ENCODE measurements around the gene ORAI3.

Gene ORAI3

DNA sequence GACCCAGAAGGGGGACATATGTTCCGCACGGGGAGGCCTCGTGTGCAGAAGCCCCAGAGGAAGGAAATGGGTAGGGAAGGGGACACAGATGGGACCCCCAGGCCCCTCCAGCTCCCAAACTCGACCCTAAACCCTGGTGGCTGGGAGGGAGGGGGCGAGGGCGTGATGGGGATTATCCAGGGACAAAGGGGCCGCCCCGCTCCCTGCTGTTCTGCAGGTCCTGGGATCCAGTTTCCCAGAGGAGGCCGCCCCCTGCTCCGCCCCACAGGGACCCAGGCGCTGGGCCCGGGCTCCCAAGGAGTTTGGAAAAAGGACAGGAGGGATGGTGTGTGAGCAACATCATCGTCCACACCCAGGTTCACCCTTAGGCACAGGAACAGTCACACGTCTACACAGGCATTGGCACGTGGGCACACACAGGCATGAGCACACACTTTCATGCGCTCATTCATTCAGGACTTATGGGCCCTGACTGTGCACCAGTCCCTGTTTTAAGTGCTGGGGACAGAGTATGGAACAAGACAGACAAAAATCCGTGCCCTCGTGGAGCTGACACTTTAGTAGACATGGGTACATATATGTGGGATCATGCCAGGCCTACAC is 38.3 kb upstream of the ORAI3 start:
- no peak overlapping the region for H3K4me3 ChIP-seq (ENCODE audit: low read depth, low read length)
- H3K27me3 ChIP-seq (ENCODE audit: insufficient read depth, low read length): no peaks in the 10 kb centered on the region
- H3K27ac ChIP-seq (ENCODE audit: low read depth, low read length): no peak overlapping the region

DNA sequence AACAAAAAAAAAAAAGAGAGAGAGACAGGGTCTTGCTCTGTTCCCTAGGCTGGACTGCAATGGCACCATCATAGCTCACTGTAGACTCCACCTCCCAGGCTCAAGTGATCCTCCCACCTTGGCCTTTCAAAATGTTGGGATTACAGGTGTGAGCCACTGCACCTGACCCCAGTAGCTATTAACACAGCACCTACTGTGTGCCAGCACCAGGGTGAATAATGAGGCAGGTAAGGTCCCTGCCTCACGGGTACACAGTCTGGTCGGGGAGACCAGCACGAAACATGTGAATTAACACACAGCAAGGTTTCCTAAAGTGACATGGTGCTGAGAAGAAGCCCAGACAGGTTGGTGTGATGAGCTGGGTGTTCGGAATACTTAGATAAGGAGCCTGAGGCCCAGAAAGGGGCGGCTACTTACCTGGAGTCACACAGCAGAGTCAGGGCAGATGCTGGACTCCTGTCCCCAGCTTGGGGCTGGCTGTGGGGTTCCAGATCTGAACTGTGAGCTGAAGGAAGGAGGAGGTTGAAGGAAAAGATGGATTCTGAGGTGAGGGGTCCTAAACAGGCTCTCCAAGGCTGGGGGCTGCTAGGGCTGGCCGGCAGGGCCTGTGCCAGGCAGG is 36.0 kb upstream of the ORAI3 start:
- Histone ChIP-seq H3K36me3 (ENCODE audit: insufficient read depth, low read length) (no peaks in the 10 kb centered on the region), H3K79me2 (ENCODE audit: control insufficient read depth, insufficient read depth, low read length, unreplicated experiment) (no peaks in the 10 kb centered on the region), H3K4me3 (ENCODE audit: low read depth, low read length) (no peak overlapping the region), H3K27me3 (ENCODE audit: insufficient read depth, low read length) (no peaks in the 10 kb centered on the region), H2AFZ (ENCODE audit: low read length, unreplicated experiment) (no peak overlapping the region), H3K27ac (ENCODE audit: low read depth, low read length) (no peak overlapping the region), H3K4me1 (ENCODE audit: control insufficient read depth, insufficient read depth, low read length, unreplicated experiment) (no peaks in the 10 kb centered on the region)

More for the DNA sequence above, 38.3 kb upstream of the ORAI3 start:
- Histone ChIP-seq H3K36me3 (ENCODE audit: insufficient read depth, low read length) (no peaks in the 10 kb centered on the region), H2AFZ (ENCODE audit: low read length, unreplicated experiment) (no peak overlapping the region), H3K79me2 (ENCODE audit: control insufficient read depth, insufficient read depth, low read length, unreplicated experiment) (no peaks in the 10 kb centered on the region), H3K4me1 (ENCODE audit: control insufficient read depth, insufficient read depth, low read length, unreplicated experiment) (no peaks in the 10 kb centered on the region)

DNA sequence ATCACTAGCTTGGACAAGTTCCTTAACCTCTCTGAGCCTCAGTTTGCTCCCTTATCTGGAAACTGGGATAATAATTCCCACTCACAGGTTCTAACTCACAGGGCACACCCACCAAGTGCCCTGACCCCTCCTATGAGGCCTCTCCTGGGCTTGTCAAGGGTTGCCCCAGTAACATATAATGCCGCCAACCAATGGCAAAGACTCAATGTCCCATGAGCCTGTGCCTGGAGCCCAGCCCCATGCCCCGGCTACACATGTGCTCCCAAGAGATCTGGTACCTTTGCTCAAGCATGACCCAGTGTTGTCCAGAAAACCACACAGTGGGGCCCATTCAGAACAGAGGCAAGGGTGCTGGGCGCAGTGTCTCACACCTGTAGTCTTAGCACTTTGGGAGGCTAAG is 34.0 kb upstream of the ORAI3 start:
- no peak overlapping the region for H2AFZ ChIP-seq (ENCODE audit: low read length, unreplicated experiment)
- H3K4me1 ChIP-seq (ENCODE audit: control insufficient read depth, insufficient read depth, low read length, unreplicated experiment): no peaks in the 10 kb centered on the region
- H3K27me3 ChIP-seq (ENCODE audit: insufficient read depth, low read length): no peaks in the 10 kb centered on the region
- no peaks in the 10 kb centered on the region for H3K36me3 ChIP-seq (ENCODE audit: insufficient read depth, low read length)
- H3K79me2 ChIP-seq (ENCODE audit: control insufficient read depth, insufficient read depth, low read length, unreplicated experiment): no peaks in the 10 kb centered on the region
- no peak overlapping the region for H3K27ac ChIP-seq (ENCODE audit: low read depth, low read length)
- H3K4me3 ChIP-seq (ENCODE audit: low read depth, low read length): no peak overlapping the region

DNA sequence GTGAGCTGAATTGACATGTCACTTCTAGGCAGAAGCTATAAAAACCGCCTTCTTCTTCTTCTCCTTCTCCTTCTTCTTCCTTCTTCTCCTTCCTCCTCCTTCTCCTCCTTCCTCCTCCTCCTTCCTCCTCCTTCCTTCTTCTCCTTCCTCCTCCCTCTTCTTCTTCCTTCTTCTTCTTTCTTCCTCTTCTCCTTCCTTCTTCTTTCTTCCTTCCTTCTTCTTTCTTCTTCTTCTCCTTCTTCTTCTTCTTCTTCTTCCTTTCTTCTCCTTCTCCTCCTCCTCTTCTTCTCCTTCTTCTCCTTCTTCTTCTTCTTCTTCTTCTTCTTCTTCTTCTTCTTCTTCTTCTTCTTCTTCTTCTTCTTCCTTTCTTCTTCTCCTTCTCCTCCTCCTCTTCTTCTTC is 30.3 kb upstream of the ORAI3 start:
- Histone ChIP-seq H2AFZ (ENCODE audit: low read length, unreplicated experiment) (no peak overlapping the region), H3K27ac (ENCODE audit: low read depth, low read length) (no peak overlapping the region), H3K4me3 (ENCODE audit: low read depth, low read length) (no peak overlapping the region), H3K27me3 (ENCODE audit: insufficient read depth, low read length) (no peaks in the 10 kb centered on the region), H3K36me3 (ENCODE audit: insufficient read depth, low read length) (no peaks in the 10 kb centered on the region), H3K79me2 (ENCODE audit: control insufficient read depth, insufficient read depth, low read length, unreplicated experiment) (no peaks in the 10 kb centered on the region), H3K4me1 (ENCODE audit: control insufficient read depth, insufficient read depth, low read length, unreplicated experiment) (no peaks in the 10 kb centered on the region)

DNA sequence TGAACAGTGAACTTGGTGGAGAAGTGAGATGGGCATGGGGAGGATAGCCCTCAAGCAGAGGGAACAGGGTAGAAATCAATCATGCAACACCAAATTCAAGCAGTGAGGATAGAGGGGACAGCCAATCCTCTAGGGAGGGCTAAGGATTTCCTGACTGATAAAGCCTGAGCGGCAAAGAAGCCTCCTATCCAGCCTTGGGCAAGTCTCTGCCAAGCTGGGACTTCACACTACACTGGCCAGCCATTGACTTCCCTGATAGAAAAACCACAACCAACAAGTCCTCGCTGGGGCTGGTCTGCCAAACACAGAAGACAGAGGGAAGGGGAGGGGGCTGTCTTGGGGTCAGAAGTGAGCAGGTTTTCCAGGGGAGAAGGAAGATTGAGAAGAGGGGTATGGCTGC is 28.0 kb upstream of the ORAI3 start:
- Histone ChIP-seq H3K36me3 (ENCODE audit: insufficient read depth, low read length) (no peaks in the 10 kb centered on the region), H3K27ac (ENCODE audit: low read depth, low read length) (no peak overlapping the region), H3K4me3 (ENCODE audit: low read depth, low read length) (no peak overlapping the region), H2AFZ (ENCODE audit: low read length, unreplicated experiment) (no peak overlapping the region), H3K4me1 (ENCODE audit: control insufficient read depth, insufficient read depth, low read length, unreplicated experiment) (no peaks in the 10 kb centered on the region), H3K79me2 (ENCODE audit: control insufficient read depth, insufficient read depth, low read length, unreplicated experiment) (no peaks in the 10 kb centered on the region), H3K27me3 (ENCODE audit: insufficient read depth, low read length) (no peaks in the 10 kb centered on the region)

DNA sequence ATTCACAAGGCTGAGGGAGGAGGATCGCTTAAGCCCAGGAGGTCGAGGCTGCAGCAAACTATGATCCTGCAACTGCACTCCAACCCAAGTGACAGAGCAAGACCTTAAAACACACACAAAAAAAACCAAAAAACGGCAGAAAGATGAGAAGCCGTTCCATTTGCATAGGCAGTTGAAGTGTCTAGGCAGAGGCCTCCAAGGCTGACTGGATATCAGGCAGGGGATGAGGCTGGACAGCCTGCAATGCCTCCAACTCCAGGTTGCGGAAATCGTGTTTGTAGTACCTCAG is 27.5 kb upstream of the ORAI3 start:
- no peaks in the 10 kb centered on the region for H3K4me1 ChIP-seq (ENCODE audit: control insufficient read depth, insufficient read depth, low read length, unreplicated experiment)
- H3K4me3 ChIP-seq (ENCODE audit: low read depth, low read length): peak overlapping the region; percentile 77
- H2AFZ ChIP-seq (ENCODE audit: low read length, unreplicated experiment): peak overlapping the region; percentile 30
- no peaks in the 10 kb centered on the region for H3K27me3 ChIP-seq (ENCODE audit: insufficient read depth, low read length)
- no peak overlapping the region for H3K27ac ChIP-seq (ENCODE audit: low read depth, low read length)
- no peaks in the 10 kb centered on the region for H3K79me2 ChIP-seq (ENCODE audit: control insufficient read depth, insufficient read depth, low read length, unreplicated experiment)
- H3K36me3 ChIP-seq (ENCODE audit: insufficient read depth, low read length): no peaks in the 10 kb centered on the region

DNA sequence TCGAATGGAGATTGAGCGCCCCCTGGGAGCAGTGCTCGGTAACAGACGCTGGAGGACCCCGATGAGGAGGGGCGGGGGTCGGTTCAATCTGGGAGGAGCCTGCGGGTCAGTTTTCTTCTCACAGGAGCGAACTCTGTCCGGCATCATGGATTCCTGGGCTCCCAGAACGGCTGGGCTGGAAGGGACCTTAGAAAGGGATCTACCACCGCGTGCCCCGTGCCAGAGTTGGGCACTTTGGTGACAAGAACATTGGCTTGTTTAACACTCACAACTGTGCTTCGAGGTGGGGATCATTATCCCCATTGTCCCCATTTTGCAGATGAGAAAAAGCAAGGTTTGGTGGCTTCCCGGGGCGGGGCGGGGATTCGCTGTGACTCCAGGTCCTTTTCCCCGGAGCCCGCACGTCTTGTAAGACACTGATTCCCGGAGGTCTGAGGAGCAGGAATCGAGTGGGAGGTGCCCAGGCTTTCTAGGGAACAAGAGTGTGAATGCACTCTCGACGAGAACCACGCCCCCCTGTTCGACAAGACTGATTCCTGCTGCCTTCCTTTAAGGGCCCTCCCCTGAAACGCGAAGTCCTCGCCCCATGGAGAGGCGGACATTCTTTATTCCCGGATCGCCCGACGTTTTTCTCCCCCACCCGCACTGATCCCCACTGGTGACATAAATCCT is 27.0 kb upstream of the ORAI3 start:
- peak overlapping the region; percentile 30 for H2AFZ ChIP-seq (ENCODE audit: low read length, unreplicated experiment)
- H3K36me3 ChIP-seq (ENCODE audit: insufficient read depth, low read length): no peaks in the 10 kb centered on the region
- no peaks in the 10 kb centered on the region for H3K79me2 ChIP-seq (ENCODE audit: control insufficient read depth, insufficient read depth, low read length, unreplicated experiment)
- peak overlapping the region; percentile 45; the same call in 1 of the 2 replicates for H3K27ac ChIP-seq (ENCODE audit: low read depth, low read length)
- no peaks in the 10 kb centered on the region for H3K4me1 ChIP-seq (ENCODE audit: control insufficient read depth, insufficient read depth, low read length, unreplicated experiment)
- H3K27me3 ChIP-seq (ENCODE audit: insufficient read depth, low read length): no peaks in the 10 kb centered on the region
- H3K4me3 ChIP-seq (ENCODE audit: low read depth, low read length): peak overlapping the region; percentile 77

DNA sequence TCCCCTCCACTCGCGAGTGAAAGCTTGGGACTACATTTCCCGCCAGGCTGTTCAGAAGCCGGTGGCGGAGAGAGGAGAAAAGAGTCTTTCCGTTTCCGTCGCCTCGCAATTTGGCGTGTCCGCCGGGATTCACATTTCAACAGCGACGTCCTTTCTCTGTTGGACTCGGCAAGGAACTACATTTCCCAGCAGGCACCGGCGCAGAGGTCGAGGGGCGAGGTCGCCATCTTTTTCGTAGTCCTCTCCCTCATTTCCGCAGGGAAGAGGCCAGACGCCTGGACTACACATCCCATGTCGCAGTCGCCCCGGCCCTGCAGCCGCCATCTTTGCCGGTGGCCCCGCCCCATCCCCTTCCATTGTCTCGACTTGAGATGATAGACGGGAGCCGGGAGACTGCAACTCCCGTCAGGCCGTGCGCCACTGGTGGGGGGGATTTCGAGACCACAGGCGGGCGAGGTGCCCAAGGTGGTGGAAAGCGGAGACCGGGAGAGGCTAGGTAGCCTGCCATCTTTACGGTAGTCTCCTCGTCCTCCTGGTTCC is 26.4 kb upstream of the ORAI3 start:
- no peaks in the 10 kb centered on the region for H3K79me2 ChIP-seq (ENCODE audit: control insufficient read depth, insufficient read depth, low read length, unreplicated experiment)
- no peaks in the 10 kb centered on the region for H3K36me3 ChIP-seq (ENCODE audit: insufficient read depth, low read length)
- H2AFZ ChIP-seq (ENCODE audit: low read length, unreplicated experiment): peak overlapping the region; percentile 86
- H3K4me3 ChIP-seq (ENCODE audit: low read depth, low read length): peak overlapping the region; percentile 91
- peak overlapping the region; percentile 81 for H3K27ac ChIP-seq (ENCODE audit: low read depth, low read length)
- no peaks in the 10 kb centered on the region for H3K27me3 ChIP-seq (ENCODE audit: insufficient read depth, low read length)
- H3K4me1 ChIP-seq (ENCODE audit: control insufficient read depth, insufficient read depth, low read length, unreplicated experiment): no peaks in the 10 kb centered on the region

DNA sequence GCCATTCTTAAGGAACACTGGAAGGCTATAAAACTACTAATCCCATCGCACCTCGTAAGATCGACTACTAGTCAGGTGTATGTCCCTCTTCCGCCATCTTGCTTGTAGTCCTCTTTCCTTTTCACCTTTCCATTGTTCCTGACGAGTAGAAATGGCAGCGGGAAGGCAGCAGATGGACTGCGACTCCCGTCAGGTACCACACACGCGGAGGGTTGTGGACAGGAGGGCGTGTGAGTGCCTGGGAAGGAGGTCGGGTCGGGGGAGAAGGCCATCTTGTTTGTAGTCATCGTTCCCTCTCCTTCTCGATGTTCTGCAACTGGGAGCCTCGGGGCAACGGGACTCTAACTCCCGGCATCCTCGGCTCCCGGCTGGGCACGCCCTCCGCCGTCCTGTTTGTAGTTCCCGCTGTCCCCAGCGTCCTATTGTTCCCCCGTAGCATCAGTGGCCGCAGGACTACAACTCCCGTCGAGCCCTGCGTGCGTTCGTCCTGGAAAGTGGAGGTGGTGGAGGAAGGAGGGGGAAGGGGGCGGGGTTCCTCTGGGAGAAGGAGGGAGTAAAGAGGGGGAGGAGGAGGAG is 25.8 kb upstream of the ORAI3 start:
- H3K27ac ChIP-seq (ENCODE audit: low read depth, low read length): peak overlapping the region; percentile 81
- H3K4me1 ChIP-seq (ENCODE audit: control insufficient read depth, insufficient read depth, low read length, unreplicated experiment): no peaks in the 10 kb centered on the region
- H2AFZ ChIP-seq (ENCODE audit: low read length, unreplicated experiment): peak overlapping the region; percentile 86
- peak overlapping the region; percentile 91 for H3K4me3 ChIP-seq (ENCODE audit: low read depth, low read length)
- H3K27me3 ChIP-seq (ENCODE audit: insufficient read depth, low read length): no peaks in the 10 kb centered on the region
- H3K79me2 ChIP-seq (ENCODE audit: control insufficient read depth, insufficient read depth, low read length, unreplicated experiment): no peaks in the 10 kb centered on the region
- H3K36me3 ChIP-seq (ENCODE audit: insufficient read depth, low read length): no peaks in the 10 kb centered on the region

DNA sequence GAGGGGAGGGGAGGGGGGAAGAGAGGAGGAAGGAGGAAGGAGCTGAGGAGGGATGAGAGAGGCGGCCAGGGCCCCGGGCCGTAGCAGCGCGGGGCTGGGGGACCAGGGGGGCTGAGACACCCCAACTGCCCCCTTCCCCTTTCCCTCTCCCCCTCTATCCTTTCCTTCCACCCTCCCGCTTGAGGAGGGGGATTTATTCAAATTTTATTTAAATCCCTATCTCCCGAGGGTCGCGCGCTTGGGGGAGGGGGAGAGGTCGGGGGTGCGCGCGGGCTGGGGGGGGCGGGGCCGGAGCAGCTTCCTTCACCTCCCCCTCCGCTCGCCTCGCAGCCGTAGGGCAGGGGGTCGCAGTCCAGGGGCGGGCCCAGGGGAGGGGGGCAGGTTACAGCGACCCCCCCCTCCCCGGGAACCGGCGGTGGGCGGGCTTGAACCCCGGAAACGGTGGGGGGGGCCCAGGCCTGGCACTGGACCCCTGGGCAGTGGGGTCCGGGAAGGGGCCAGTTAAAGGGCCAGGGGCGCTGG is 25.3 kb upstream of the ORAI3 start, which contains the start of gene FBXL19:
Gene FBXL19 (plus strand): TSS at position 19 of the 522 bp plus-strand sequence. CDS start 2,183 bp downstream, outside the sequence.
- peak within 1 kb of the TSS; percentile 86 for H2AFZ ChIP-seq (ENCODE audit: low read length, unreplicated experiment)
- no peaks in the 10 kb centered on the region for H3K36me3 ChIP-seq (ENCODE audit: insufficient read depth, low read length)
- no peaks in the 10 kb centered on the region for H3K27me3 ChIP-seq (ENCODE audit: insufficient read depth, low read length)
- peak within 1 kb of the TSS; percentile 81 for H3K27ac ChIP-seq (ENCODE audit: low read depth, low read length)
- H3K4me1 ChIP-seq (ENCODE audit: control insufficient read depth, insufficient read depth, low read length, unreplicated experiment): no peaks in the 10 kb centered on the region
- no peaks in the 10 kb centered on the region for H3K79me2 ChIP-seq (ENCODE audit: control insufficient read depth, insufficient read depth, low read length, unreplicated experiment)
- peak within 1 kb of the TSS; percentile 91 for H3K4me3 ChIP-seq (ENCODE audit: low read depth, low read length)

Data from ACC112 (cell line).